ENCODE results near the gene ZNF710. TPM values are rescaled to one million over a fixed set of nuclear protein-coding genes. Genes with fewer than 3 reads are reported as not detected.
"Not testable (repeated sequence)": the region's sequence is repeated elsewhere in the genome, so short reads cannot be mapped to it uniquely, and the experiment has no call there.

The ZNF710 gene
- total RNA-seq, 1 experiment from 2014 or later = 6.5 TPM

- in situ Hi-C loops (cut with HindIII; ENCODE audit: low pct_unique_long_range_greater_than_20kb, low sequenced_read_pairs) = no loop called here
- DNase-seq (ENCODE audit: low read depth, low spot score) = no peak
Measured at GRCh38 chr15:90099868-90100831, 99.0 kb downstream of the ZNF710 start.

- in situ Hi-C loops (cut with HindIII; ENCODE audit: low pct_unique_long_range_greater_than_20kb, low sequenced_read_pairs) = no loop called here
- DNase-seq (ENCODE audit: low read depth, low spot score) = no peak
Measured at GRCh38 chr15:90101130-90101968, 100.2 kb downstream of the ZNF710 start.

DNA sequence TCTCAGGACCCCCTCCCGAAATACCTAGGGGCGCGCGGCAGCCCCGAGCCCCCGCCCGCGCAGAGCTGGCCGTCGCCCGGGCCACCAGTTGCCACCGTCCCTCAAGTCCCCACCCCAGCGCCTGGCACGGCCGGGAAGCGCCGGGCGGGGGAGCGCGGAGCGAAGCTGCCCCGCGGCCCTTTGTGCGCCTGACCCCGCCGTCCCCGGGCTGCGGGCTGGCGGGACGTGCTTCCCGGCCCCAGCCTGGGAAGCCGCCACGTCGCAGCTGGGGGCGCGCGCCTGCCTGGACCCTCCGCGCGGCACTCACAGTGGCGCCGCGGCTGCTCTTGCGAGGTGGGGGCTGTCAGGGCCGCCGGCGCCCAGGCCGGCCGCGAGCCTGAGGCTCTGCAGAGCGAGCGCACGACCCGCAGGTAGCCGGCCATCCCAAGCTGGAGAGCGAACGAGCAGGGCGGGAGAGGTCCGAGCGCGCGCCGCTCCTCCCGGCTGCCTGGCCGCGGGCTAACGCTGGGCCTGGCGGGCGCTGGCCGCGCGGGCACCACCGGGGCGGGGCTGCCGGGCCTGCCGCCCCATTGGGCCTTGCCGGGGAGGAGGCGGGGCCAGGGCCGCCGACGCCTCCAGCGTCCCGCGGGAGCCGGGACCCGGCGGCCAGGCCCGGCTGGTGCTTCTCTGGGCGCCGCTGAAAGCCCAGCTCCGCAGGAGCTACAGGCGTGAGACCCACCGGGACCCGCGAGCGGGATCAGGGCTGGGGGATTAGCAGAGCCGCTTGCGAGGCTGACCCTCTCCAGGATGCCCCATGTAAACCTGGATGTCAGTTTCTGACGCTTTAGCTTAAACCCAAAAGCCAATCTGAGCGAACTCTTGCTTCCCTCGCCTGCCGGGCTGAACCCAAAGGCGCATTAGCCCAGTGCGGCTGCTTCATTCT, 101.1 kb downstream of the ZNF710 start, which contains the start of gene IDH2:
Gene IDH2 (minus strand): TSS at position 500 of the 922 bp plus-strand sequence. CDS start 78 bp downstream, at position 422.
- peak; percentile 73 for DNase-seq (ENCODE audit: low read depth, low spot score)
- in situ Hi-C loops (cut with HindIII; ENCODE audit: low pct_unique_long_range_greater_than_20kb, low sequenced_read_pairs) = no loop called here

DNA sequence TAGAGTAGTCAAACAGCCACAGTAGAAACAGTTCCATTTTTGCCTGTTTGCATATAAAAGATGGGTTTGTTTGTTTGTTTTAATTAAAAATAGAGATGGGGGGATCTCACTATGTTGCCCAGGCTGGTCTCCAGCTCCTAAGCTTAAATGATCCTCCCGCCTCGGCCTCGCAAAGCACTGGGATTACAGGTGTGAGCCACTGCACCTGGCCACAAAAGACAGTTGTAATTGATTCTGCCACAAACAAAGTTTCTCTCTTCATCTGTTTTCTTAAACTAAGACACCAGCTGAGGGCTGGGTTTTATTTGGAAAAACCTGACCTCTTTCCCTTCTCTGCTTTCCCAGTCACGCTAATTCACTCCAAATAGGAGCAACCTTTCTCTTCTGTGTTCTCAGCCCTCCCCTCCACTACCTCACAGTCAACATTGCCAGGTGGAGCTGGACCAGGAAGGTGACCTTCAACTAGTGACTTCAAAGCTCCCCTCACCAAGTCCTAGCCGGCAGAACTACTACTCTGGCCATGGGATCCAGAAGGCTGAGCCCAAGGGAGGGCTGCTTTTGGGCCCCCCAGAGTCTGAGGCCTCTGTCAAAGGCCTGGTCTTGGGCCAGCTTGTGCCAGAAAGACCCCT, 102.7 kb downstream of the ZNF710 start:
- DNase-seq (ENCODE audit: low read depth, low spot score) = no peak
- in situ Hi-C loops (cut with HindIII; ENCODE audit: low pct_unique_long_range_greater_than_20kb, low sequenced_read_pairs) = no loop called here

DNA sequence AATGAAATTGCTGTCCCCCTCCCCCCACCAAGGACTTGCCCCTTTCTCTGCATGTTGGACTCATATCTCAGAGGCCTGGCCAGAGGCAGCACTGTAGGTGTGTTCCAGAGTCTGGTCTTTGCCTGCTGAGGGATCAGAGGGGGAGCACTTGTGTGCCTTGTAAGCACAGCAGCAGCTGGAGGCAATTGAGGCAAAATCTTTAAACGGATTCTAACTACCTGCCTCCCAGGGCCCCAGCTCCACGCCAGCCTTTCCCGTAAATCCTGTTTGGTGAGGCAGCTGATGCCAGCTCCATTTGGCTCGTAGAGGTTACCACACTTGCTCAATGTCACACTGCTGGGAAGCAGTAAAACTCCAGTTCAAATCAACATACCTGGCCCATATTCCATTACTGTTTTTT, 103.4 kb downstream of the ZNF710 start:
- DNase-seq (ENCODE audit: low read depth, low spot score) = no peak
- in situ Hi-C loops (cut with HindIII; ENCODE audit: low pct_unique_long_range_greater_than_20kb, low sequenced_read_pairs) = no loop called here

- no peak for DNase-seq (ENCODE audit: low read depth, low spot score)
- in situ Hi-C loops (cut with HindIII; ENCODE audit: low pct_unique_long_range_greater_than_20kb, low sequenced_read_pairs) = no loop called here
Measured at GRCh38 chr15:90105521-90105920, 104.4 kb downstream of the ZNF710 start.

DNA sequence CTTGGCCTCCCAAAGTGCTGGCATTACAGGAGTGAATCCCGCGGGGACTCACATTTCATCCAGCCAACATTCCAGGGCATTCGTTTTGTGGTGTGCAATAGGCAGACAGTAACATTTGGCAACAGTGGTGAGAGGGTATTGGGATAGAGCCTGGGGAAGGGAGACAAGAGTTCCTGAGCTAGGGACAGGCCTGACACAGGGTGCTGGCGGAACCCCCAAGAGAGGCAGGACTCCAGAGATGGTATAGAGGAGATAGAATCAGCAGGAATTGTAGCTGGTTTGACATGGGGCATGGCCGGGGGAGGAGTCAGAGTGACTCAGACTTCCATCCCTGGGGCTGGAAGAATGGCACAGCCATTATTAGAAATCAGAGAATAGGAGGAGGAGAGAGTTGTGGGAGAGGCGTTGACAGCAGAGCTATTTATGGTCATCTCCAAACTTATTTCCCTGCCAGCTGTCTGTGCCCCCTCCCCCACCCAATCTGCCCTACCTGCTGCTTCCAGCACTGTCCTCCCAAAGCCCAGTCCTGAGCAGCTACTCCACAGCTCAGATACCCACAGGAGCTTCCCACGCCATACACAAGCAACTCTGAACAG, 105.5 kb downstream of the ZNF710 start:
- DNase-seq (ENCODE audit: low read depth, low spot score) = peak; percentile 51
- in situ Hi-C loops (cut with HindIII; ENCODE audit: low pct_unique_long_range_greater_than_20kb, low sequenced_read_pairs) = no loop called here

- in situ Hi-C loops (cut with HindIII; ENCODE audit: low pct_unique_long_range_greater_than_20kb, low sequenced_read_pairs); DNase-seq (ENCODE audit: low read depth, low spot score): not testable (repeated sequence)
Measured at GRCh38 chr15:90108038-90108437, 106.9 kb downstream of the ZNF710 start.

DNA sequence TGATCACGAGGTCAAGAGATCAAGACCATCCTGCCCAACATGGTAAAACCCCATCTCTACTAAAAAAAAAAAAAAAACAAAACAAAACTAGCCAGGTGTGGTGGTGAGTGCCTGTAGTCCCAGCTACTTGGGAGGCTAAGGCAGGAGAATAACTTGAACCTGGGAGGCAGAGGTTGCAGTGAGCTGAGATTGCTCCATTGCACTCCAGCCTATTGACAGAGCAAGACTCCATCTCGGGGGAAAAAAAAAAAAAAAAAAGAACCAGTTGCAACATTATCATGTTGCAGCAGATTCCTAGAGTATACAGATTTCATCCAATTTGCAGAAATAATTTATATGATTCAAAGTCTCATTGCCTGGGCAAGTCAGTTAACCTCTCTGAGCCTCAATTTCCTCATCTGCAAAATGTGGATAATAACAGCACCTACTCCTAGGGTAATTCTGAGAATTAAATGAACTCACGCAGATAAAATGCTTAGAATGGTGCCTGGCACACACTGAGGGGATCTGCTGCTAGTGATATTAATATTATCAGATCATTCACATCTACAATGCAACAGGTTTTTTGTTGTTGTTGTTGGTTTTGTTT, 108.1 kb downstream of the ZNF710 start:
- in situ Hi-C loops (cut with HindIII; ENCODE audit: low pct_unique_long_range_greater_than_20kb, low sequenced_read_pairs); DNase-seq (ENCODE audit: low read depth, low spot score): not testable (repeated sequence)

GRCh38 chr15:90113166-90113565, 112.0 kb downstream of the ZNF710 start:
- no peak for DNase-seq (ENCODE audit: low read depth, low spot score)
- in situ Hi-C loops (cut with HindIII; ENCODE audit: low pct_unique_long_range_greater_than_20kb, low sequenced_read_pairs) = no loop called here

GRCh38 chr15:90114451-90114901, 113.4 kb downstream of the ZNF710 start:
- no peak for DNase-seq (ENCODE audit: low read depth, low spot score)
- in situ Hi-C loops (cut with HindIII; ENCODE audit: low pct_unique_long_range_greater_than_20kb, low sequenced_read_pairs) = no loop called here

- no peak for DNase-seq (ENCODE audit: low read depth, low spot score)
- in situ Hi-C loops (cut with HindIII; ENCODE audit: low pct_unique_long_range_greater_than_20kb, low sequenced_read_pairs) = no loop called here
Measured at GRCh38 chr15:90115783-90116182, 114.7 kb downstream of the ZNF710 start.

GRCh38 chr15:90119367-90119766, 118.2 kb downstream of the ZNF710 start:
- in situ Hi-C loops (cut with HindIII; ENCODE audit: low pct_unique_long_range_greater_than_20kb, low sequenced_read_pairs) = no loop called here
- no peak for DNase-seq (ENCODE audit: low read depth, low spot score)

DNA sequence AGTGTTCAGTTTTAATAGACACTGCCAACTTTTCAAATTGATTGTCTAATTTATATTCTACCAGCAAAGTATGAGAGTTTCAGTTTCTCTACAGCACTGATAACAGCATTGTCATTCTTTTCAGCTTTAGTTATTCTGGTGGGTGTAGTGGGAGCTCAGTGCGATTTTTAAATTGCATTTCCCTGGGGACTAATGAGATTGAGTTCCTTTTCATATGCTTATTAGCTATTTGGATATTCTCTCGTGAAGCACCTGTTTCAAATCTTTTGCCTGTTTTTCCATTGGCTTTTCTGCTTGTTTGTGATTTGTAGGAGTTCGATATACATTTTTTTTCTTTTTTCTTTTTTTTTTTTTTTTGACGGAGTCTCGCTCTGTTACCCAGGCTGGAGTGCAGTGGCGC, 120.0 kb downstream of the ZNF710 start:
- in situ Hi-C loops (cut with HindIII; ENCODE audit: low pct_unique_long_range_greater_than_20kb, low sequenced_read_pairs) = no loop called here
- no peak for DNase-seq (ENCODE audit: low read depth, low spot score)

GRCh38 chr15:90124507-90124906, 123.4 kb downstream of the ZNF710 start:
- in situ Hi-C loops (cut with HindIII; ENCODE audit: low pct_unique_long_range_greater_than_20kb, low sequenced_read_pairs) = no loop called here
- no peak for DNase-seq (ENCODE audit: low read depth, low spot score)

GRCh38 chr15:90126022-90126421, 124.9 kb downstream of the ZNF710 start:
- in situ Hi-C loops (cut with HindIII; ENCODE audit: low pct_unique_long_range_greater_than_20kb, low sequenced_read_pairs) = no loop called here
- no peak for DNase-seq (ENCODE audit: low read depth, low spot score)

All from SK-MEL-5 (cell line).